AG04449 (cell line): ENCODE measurements around the gene KPNA5.
"Not testable (repeated sequence)": the region's sequence is repeated elsewhere in the genome, so short reads cannot be mapped to it uniquely, and the experiment has no call there.

Experiments used
- CTCF ChIA-PET: fragments of 350-600 bp; formaldehyde crosslinking; extraction: SDS; loops from one replicate; lab custom pipeline; 2021; ENCODE audit warnings: antibody characterized with exemption; lab: Yijun Ruan, JAX
- POLR2A ChIA-PET: fragments of 400-600, 350-600 bp; formaldehyde crosslinking; extraction: SDS; loops from one replicate; lab custom pipeline; 2020; ENCODE audit warnings: antibody characterized with exemption, inconsistent platforms; lab: Yijun Ruan, JAX
- DNase-seq: peaks from one replicate; pipeline ENCODE4 v3.0.0-alpha.2; 2010; ENCODE audit warnings: low read depth, low spot score
- H3K4me3 ChIP-seq: 2 replicates; pipeline ENCODE4 v1.5.1; 2011; ENCODE audit warnings: low read depth, mild to moderate bottlenecking, control low read depth, low read length
- TF ChIP-seq, protein P1 (sequence below): IDR thresholded peaks from one replicate; pipeline ENCODE4 v1.5.1; 2011; ENCODE audit warnings: mild to moderate bottlenecking, moderate library complexity, low read length, control low read depth, inconsistent platforms; ENCODE audit not compliant: insufficient read depth; ENCODE audit errors: missing control alignments

KPNA5 gene

DNA sequence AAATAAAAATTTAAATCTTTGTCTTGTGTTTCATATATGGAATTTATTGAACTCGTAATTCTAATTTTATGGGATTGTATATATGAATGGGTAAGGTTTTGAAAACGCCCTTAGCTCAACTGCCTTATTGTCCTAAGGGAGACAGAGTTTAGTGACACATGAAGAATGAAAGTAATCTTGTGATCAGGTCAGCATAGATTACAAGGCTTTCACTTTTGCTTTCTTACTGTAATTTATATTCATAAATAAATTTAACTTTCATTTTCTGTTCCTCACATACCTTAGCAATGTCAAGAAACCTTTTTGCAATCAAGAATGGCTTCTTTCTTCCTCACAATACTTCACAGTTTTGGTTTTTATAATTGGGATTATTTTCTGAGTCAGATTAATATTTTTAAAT is 14.4 kb downstream of the KPNA5 start:
- ChIA-PET POLR2A (no interaction called here), CTCF (no interaction called here)

DNA sequence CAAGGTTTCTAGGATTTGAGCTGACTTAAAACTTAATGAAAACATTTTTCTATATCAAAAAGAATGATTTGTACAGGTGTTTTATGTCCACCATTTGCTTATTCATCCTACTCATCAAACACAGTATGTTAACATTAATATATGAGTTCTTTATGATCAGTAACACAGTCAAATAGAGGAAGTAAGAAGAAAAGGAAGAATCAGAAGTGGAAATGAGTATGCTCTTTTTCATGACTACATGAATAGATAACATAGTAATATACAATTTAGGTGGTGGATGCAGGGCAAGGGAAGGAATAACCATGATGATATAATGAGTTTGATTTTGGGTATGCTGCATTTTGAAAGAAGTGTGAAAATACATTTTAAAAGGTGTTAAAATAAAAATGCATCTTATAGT is 16.5 kb downstream of the KPNA5 start:
- TF ChIP-seq, protein P1, sequence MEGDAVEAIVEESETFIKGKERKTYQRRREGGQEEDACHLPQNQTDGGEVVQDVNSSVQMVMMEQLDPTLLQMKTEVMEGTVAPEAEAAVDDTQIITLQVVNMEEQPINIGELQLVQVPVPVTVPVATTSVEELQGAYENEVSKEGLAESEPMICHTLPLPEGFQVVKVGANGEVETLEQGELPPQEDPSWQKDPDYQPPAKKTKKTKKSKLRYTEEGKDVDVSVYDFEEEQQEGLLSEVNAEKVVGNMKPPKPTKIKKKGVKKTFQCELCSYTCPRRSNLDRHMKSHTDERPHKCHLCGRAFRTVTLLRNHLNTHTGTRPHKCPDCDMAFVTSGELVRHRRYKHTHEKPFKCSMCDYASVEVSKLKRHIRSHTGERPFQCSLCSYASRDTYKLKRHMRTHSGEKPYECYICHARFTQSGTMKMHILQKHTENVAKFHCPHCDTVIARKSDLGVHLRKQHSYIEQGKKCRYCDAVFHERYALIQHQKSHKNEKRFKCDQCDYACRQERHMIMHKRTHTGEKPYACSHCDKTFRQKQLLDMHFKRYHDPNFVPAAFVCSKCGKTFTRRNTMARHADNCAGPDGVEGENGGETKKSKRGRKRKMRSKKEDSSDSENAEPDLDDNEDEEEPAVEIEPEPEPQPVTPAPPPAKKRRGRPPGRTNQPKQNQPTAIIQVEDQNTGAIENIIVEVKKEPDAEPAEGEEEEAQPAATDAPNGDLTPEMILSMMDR, result no peak
- CTCF ChIA-PET, result no interaction called here
- no peak for DNase-seq
- POLR2A ChIA-PET, result no interaction called here
- no peak overlapping the region for H3K4me3 ChIP-seq

More for the DNA sequence above, 14.4 kb downstream of the KPNA5 start:
- no peak for DNase-seq
- no peak overlapping the region for H3K4me3 ChIP-seq
- TF ChIP-seq, protein P1, result no peak

DNA sequence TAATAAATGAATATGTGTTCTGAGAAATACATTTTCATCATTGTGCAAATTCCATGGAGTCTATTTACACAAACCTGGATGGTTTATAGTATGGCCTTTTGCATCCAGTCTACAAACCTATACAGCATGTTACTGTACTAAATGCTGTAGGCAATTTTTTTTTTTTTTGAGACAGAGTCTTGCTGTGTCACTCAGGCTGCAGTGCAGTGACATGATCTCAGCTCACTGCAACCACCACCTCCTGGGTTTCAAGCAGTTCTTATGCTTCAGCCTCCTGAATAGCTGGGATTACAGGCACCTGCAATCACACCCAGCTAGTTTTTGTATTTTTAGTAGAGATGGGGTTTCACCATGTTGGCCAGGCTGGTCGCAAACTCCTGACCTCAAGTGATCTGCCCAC is 22.9 kb downstream of the KPNA5 start:
- H3K4me3 ChIP-seq, POLR2A ChIA-PET, CTCF ChIA-PET, DNase-seq: not testable (repeated sequence)

DNA sequence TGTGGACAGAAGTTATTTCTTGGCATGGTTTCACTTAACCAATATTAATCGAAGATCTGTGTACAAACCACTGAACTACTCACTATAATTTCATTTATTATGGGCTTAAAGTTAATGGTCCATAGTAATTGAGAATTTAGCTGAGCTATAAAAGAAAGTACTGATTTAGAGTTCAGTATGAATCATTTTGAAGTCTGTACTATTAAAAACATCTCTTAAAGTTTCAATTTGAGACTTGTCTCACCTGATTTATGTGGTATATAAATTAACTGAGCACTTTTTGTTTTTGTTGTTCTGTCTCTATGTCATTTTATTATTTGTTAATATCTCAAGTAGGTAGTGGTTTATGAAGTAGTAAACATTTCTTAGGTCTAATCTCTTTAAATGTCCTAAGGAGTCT is 24.9 kb downstream of the KPNA5 start:
- CTCF ChIA-PET, result interaction anchor here (1.1 kb wide), 1 partner anchor 10 kb away, joined by 3 read pairs; no protein-coding TSS in a partner anchor
- no peak overlapping the region for H3K4me3 ChIP-seq
- no peak for DNase-seq
- TF ChIP-seq, protein P1, result no peak
- POLR2A ChIA-PET, result no interaction called here

DNA sequence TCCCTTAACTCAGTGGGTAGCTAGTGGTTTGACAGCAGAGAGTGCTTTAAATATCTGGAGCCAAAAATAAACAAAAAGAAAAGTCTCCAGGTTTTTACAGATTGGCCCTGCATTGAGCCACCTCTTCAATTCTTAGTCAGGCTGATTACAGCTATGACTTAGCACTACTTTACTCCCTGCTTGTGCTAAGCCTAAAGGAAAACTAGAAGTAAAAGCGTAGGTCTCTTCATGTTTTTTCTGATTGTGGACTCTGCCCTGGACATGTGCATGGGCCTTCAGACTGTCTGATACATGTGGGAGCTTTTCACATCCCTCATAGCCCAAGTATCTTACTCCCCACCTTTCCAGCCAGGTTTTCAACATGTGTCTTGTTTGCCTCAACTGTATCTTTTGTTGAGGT is 33.3 kb downstream of the KPNA5 start:
- TF ChIP-seq, protein P1, result no peak
- POLR2A ChIA-PET, result no interaction called here
- no peak for DNase-seq
- CTCF ChIA-PET, result no interaction called here
- no peak overlapping the region for H3K4me3 ChIP-seq

DNA sequence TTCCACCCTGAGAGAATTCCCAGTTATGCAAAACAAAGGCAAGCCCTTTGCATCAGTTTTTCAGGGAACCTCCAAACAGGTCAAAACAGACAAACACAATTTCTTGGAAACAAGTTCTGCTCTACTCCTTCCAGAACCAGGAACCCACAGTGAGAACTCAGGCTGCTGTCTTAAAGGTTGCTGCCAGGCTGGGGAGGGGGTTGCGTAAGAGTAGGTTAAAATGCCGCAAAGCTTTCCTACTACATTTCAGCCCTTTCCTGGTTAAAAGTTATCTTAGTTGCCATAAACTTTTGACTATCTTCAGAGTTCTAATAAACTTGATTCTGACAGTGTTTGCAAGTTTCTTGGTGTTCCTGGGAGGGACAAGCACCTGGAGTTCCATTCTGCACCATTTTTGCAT is 33.8 kb downstream of the KPNA5 start:
- no peak overlapping the region for H3K4me3 ChIP-seq
- POLR2A ChIA-PET, result no interaction called here
- TF ChIP-seq, protein P1, result no peak
- CTCF ChIA-PET, result no interaction called here
- DNase-seq, result no peak

DNA sequence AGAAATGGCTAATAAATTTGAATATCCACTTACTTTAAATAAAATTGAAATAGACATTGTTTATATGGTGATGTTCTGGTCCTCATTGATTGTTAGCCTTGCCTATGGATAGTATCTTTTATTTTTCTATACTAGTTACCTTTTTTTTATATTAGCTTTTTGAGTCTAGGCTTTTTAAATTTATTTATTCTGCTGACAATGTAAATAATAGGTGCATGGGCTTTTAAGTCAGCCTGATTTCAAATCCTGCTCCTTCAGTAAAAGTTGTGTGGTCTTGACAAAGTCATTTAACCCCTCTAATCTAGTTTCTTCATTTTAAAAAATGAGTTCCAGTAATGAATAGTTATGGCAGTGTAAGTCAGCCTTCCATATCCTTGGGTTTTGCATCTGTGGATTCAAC is 45.9 kb downstream of the KPNA5 start:
- CTCF ChIA-PET, result no interaction called here
- no peak for DNase-seq
- TF ChIP-seq, protein P1, result no peak
- POLR2A ChIA-PET, result no interaction called here
- no peak overlapping the region for H3K4me3 ChIP-seq
